A549 treated with CpdA at 1 μM for 4 hours (cell line): ENCODE results near the gene PPP2R3A. TPM values are rescaled to one million over a fixed set of nuclear protein-coding genes. Genes with fewer than 3 reads are reported as not detected.

ENCODE experiments used
- total RNA-seq: library from RNA; stranded (reverse); fragments of 200-300 nt; extraction: Qiagen RNA extraction; gene quantifications from 5 replicates; pipeline ENCODE4 v1.2.3, GENCODE V29; 2022; ENCODE audit warnings: low read depth

Gene PPP2R3A
- total RNA-seq: 2.3 to 3.8 TPM (median 2.9 TPM) in 5 replicates

GRCh38 chr3:135965506-135966270 is at the start of gene PPP2R3A:
Gene PPP2R3A, plus strand, starts transcription at chr3:135965728. Its CDS starts 35,771 bp downstream, at chr3:136001499.

GRCh38 chr3:136196064-136196400 is 230.5 kb downstream of the PPP2R3A start, which contains the start of gene MSL2:
Gene MSL2, minus strand, starts transcription at chr3:136196335. Its CDS starts 1,222 bp downstream, at chr3:136195113.

Other genes starting within 250 kb of the PPP2R3A start
- 6.5 to 8.7 TPM (median 7.5 TPM) in 5 replicates for gene MSL2, start 230.6 kb downstream of the PPP2R3A start, total RNA-seq